Measurements from ENCODE around the gene KAZALD1. TPM values are rescaled to one million over a fixed set of nuclear protein-coding genes. Genes with fewer than 3 reads are reported as not detected.

The KAZALD1 gene
- total and polyA plus RNA-seq, 3 donors from 2014 or later, result 6.4 to 11.0 (median 6.8) TPM

GRCh38 chr10:101076630-101077029 is 14.8 kb downstream of the KAZALD1 start:
- Histone ChIP-seq H3K4me1 (no peaks in the 10 kb centered on the region), H3K36me3 (ENCODE audit: low read depth, missing control alignments) (no peaks in the 10 kb centered on the region), H3K27me3 (no peaks in the 10 kb centered on the region), H3K27ac (no peak overlapping the region), H3K9me3 (no peaks in the 10 kb centered on the region), H3K4me3 (no peak overlapping the region)
- TF ChIP-seq CTCF (IDR thresholded peaks at IDR 0.05) (no peak), POLR2A (IDR thresholded peaks at IDR 0.05) (no peak)
- intact Hi-C loops (cut with DNase I; ENCODE audit: low total_unique reads), result no loop called here
- 83 to 86% methylated on average over 5 of the region's 5 CpGs for WGBS, 2 donors
- DNase-seq, result no peak

GRCh38 chr10:101079874-101080273 is 18.1 kb downstream of the KAZALD1 start:
- Histone ChIP-seq H3K4me1 (no peaks in the 10 kb centered on the region), H3K27me3 (no peaks in the 10 kb centered on the region), H3K4me3 (no peak overlapping the region), H3K36me3 (ENCODE audit: low read depth, missing control alignments) (no peaks in the 10 kb centered on the region), H3K9me3 (no peaks in the 10 kb centered on the region), H3K27ac (no peak overlapping the region)
- no peak for TF ChIP-seq CTCF (IDR thresholded peaks at IDR 0.05)
- intact Hi-C loops (cut with DNase I; ENCODE audit: low total_unique reads), result no loop called here
- 62 to 87% methylated on average over 1 of the region's 1 CpG for WGBS, 2 donors
- no peak for DNase-seq

- Histone ChIP-seq H3K27ac (no peak overlapping the region), H3K27me3 (no peaks in the 10 kb centered on the region), H3K36me3 (ENCODE audit: low read depth, missing control alignments) (no peaks in the 10 kb centered on the region), H3K4me1 (no peaks in the 10 kb centered on the region), H3K9me3 (no peaks in the 10 kb centered on the region), H3K4me3 (no peak overlapping the region)
- intact Hi-C loops (cut with DNase I; ENCODE audit: low total_unique reads), result no loop called here
- no peak for TF ChIP-seq POLR2A (IDR thresholded peaks at IDR 0.05)
- WGBS, 2 donors, result 39 to 44% methylated on average over 5 of the region's 5 CpGs
- no peak for DNase-seq
Observed at GRCh38 chr10:101080933-101081931, 19.4 kb downstream of the KAZALD1 start.

- H3K27me3 ChIP-seq, result no peaks in the 10 kb centered on the region
- WGBS, 2 donors, result 81 to 84% methylated on average over 6 of the region's 6 CpGs
- H3K27ac ChIP-seq, result no peak overlapping the region
- no peaks in the 10 kb centered on the region for H3K36me3 ChIP-seq (ENCODE audit: low read depth, missing control alignments)
- TF ChIP-seq CTCF (IDR thresholded peaks at IDR 0.05) (no peak), POLR2A (IDR thresholded peaks at IDR 0.05) (no peak)
- no peak for DNase-seq
- H3K4me3 ChIP-seq, result no peak overlapping the region
- H3K9me3 ChIP-seq, result no peaks in the 10 kb centered on the region
- no peaks in the 10 kb centered on the region for H3K4me1 ChIP-seq
- intact Hi-C loops (cut with DNase I; ENCODE audit: low total_unique reads), result no loop called here
Observed at GRCh38 chr10:101085846-101086245, 24.1 kb downstream of the KAZALD1 start.

GRCh38 chr10:101087376-101087775 is 25.6 kb downstream of the KAZALD1 start:
- no peaks in the 10 kb centered on the region for H3K9me3 ChIP-seq
- H3K27ac ChIP-seq, result no peak overlapping the region
- no peaks in the 10 kb centered on the region for H3K36me3 ChIP-seq (ENCODE audit: low read depth, missing control alignments)
- H3K27me3 ChIP-seq, result no peaks in the 10 kb centered on the region
- intact Hi-C loops (cut with DNase I; ENCODE audit: low total_unique reads), result no loop called here
- 28 to 60% methylated on average over 10 of the region's 10 CpGs for WGBS, 2 donors
- no peak for TF ChIP-seq POLR2A (IDR thresholded peaks at IDR 0.05)
- no peak for TF ChIP-seq CTCF (IDR thresholded peaks at IDR 0.05)
- H3K4me3 ChIP-seq, result no peak overlapping the region
- H3K4me1 ChIP-seq, result no peaks in the 10 kb centered on the region
- DNase-seq, result no peak
